SHP77 treated with DMSO at 0.1 percent for 48 hours (cell line): ENCODE results near the gene CYLD.

Source experiments
- DNase-seq: peaks from one replicate; lab custom pipeline; 2025; lab: John Stamatoyannopoulos, UW

CYLD gene

DNA sequence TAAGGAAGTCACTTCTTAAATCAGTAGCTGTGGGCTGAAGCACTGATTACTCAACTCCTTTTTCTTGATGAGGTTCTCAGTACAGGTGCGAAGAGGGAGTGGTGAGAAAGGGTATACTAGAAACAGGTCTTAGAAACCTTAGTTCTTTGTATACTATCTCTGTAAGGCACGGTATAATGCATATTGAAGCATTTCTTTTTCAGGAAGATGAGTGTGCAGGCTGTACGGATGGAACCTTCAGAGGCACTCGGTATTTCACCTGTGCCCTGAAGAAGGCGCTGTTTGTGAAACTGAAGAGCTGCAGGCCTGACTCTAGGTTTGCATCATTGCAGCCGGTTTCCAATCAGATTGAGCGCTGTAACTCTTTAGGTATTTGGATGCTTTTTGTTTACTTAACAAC, 39.2 kb downstream of the CYLD start:
- no peak for DNase-seq

- no peak for DNase-seq
Measured at GRCh38 chr16:50781518-50781917, 39.6 kb downstream of the CYLD start.

GRCh38 chr16:50789757-50790156, 47.9 kb downstream of the CYLD start:
- DNase-seq: no peak

DNA sequence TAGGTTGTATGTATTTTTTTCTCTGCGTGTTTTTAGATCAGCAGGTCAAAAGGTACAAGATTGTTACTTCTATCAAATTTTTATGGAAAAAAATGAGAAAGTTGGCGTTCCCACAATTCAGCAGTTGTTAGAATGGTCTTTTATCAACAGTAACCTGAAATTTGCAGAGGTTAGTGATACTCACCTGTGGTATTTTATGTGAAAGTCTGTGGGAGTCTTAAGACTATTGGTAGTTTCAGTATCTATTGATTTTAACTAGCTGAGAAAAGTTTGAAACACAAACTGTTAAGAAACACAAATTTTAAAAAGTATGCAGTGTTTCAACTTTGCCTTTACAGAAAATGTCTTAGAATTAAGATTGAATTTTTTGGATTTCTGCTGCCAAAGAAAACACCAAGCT, 49.6 kb downstream of the CYLD start:
- no peak for DNase-seq

DNA sequence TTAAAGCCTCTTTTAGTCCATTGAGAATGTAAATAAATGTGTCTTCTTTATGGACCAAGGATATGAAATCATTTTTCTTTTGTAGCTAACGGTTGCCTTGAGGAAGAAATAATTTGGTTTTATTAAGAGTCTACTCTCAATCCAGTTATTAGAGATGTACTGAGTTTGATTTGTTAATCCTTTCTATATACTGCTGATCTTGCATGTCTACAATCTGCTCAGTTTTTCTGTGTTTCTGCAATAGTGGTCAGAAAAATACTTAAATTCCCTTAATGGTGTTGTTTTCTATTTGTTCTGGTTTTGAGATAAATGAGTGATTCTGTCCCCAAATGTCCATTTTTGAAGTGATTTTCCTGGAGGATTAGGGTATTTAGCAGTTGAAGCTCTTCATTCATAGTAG, 54.9 kb downstream of the CYLD start:
- DNase-seq: no peak

- no peak for DNase-seq
Measured at GRCh38 chr16:50797456-50797855, 55.6 kb downstream of the CYLD start.

- DNase-seq: no peak
Measured at GRCh38 chr16:50800074-50800473, 58.2 kb downstream of the CYLD start.

DNA sequence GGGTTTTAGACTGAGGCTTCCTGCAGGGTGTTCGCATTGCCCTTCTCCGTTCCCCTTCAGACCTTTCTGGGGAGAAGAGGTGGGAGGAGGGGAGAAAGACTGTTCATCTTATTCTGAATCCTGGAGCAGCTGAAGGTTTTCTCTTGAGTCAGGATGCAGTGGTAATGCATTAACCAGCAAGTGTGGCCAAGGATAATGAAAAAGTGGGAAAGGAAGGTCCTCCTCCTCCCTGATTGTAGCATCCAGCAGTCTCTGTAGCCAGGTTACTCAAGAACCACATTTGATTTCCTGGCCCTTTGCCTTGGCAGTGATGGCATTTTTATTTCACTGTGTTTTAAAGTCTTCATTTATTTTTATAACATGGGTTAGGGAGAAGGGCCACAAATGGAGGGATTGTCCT, 59.1 kb downstream of the CYLD start:
- no peak for DNase-seq

- no peak for DNase-seq
Measured at GRCh38 chr16:50802000-50802399, 60.1 kb downstream of the CYLD start.

- DNase-seq: no peak
Measured at GRCh38 chr16:50802961-50803360, 61.1 kb downstream of the CYLD start.

- no peak for DNase-seq
Measured at GRCh38 chr16:50804290-50804907, 62.5 kb downstream of the CYLD start.

GRCh38 chr16:50806099-50807062, 64.5 kb downstream of the CYLD start:
- peak; percentile 70 for DNase-seq

GRCh38 chr16:50808929-50809538, 67.1 kb downstream of the CYLD start:
- DNase-seq: no peak

DNA sequence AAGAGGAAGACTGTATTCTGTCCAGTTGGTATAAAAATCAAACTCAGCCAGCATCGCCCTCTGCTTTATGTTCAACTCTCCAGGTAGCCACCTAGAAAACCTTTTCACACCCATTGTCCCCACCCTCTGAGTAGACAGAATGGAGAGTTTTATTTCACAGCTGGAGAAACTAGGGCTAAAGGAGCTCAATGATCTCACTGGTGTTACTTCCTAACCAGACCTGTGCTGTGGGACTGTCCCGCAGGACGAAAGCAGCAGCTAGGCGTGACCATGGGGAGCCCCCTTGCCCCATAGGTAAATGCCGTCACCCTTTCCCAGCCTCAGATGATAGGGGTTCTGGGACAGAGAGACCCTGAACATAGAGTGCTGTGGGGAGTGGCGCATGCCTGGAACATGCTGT, 67.7 kb downstream of the CYLD start:
- DNase-seq: no peak

GRCh38 chr16:50810241-50810965, 68.5 kb downstream of the CYLD start:
- DNase-seq: no peak

GRCh38 chr16:50812046-50812445, 70.2 kb downstream of the CYLD start:
- no peak for DNase-seq

- no peak for DNase-seq
Measured at GRCh38 chr16:50812876-50813466, 71.1 kb downstream of the CYLD start.

GRCh38 chr16:50814052-50814451, 72.2 kb downstream of the CYLD start:
- no peak for DNase-seq

GRCh38 chr16:50814541-50814940, 72.7 kb downstream of the CYLD start:
- no peak for DNase-seq

DNA sequence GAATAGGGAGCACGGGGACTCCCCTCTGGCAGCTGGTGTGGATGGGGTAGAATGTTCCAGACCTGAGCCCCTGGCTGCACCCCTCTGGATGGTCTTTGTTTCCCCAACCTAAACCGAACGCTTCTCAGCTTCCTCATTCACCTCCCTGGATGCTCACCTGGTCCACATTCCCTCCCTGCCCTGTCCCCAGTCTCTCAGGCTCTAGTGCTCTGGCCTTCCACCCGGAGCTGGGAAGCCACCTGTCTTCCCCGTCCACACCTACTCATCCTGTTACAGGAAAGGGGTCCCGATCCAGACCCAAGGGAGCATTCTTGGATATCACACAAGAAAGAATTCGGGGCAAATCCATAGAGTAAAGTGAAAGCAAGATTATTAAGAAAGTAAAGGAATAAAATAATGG, 73.5 kb downstream of the CYLD start:
- no peak for DNase-seq

DNA sequence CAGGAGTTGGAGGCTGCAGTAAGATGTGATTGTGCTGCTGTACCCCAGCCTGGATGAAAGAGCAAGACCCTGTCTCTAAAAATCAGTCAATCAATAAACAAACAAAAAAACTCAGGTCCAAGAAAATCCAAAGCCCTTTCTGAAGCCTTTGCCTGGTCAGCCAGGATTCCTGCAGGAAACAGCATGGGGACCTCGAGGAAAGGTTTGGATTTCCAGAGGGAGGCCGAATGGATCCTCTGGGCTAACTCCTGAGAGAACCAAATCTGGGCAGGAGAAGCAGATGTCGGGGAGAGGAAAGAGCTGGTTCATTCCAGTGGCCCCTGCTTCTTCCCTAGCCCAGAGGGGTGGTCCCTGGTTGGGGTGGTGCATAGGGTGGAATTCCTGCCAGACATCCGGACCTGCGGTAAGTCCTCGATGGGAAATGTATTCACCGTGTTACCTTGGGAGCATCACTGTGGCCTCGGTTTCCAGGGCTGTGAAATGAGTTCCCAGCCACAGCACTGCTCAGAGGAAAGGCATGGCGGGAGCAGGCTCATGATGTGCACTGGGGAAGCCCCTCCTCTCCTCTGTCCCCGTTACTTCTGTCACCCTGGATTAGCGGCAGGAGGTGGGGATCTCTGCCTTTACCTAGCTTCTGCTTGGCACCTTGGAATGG, 75.1 kb downstream of the CYLD start:
- DNase-seq: no peak
